H1 (cell line): ENCODE measurements around the gene COA1. TPM values are rescaled to one million over a fixed set of nuclear protein-coding genes. Genes with fewer than 3 reads are reported as not detected.

Experiments used
- CTCF ChIA-PET: fragments of 300-600 bp; sonication (Branson Sonifier 250); formaldehyde crosslinking; loops from one replicate; lab custom pipeline; 2021; ENCODE audit not compliant: partially characterized antibody; lab: Charles Lee
- POLR2A ChIA-PET: fragments of 300-600 bp; sonication (Branson Sonifier 250); formaldehyde crosslinking; loops from one replicate; lab custom pipeline; 2021; ENCODE audit warnings: inconsistent platforms; ENCODE audit not compliant: partially characterized antibody; lab: Charles Lee
- DNase-seq, 2 experiments: peaks; one replicate each; pipeline versions ENCODE4 v3.0.0 to v3.0.0-alpha.2; 2010 to 2022; ENCODE audit warnings: low spot score in 2 of 2, low read depth in 1 of 2, mixed read lengths in 1 of 2
- FAIRE-seq: peaks from 2 replicates; lab custom pipeline; 2011; peaks lifted over from hg19 to GRCh38; lab: Jason Lieb, UNC
- H2AFZ ChIP-seq: 2 replicates; pipeline ENCODE4 v1.8.1; 2012; ENCODE audit warnings: low read length, inconsistent platforms
- H2AK5ac ChIP-seq: 2 replicates; pipeline ENCODE4 v1.6.1; 2013; ENCODE audit warnings: low read depth, low read length
- H2BK120ac ChIP-seq: replicated peaks from 2 replicates; pipeline ENCODE3; 2013; ENCODE audit warnings: low read depth, low read length, inconsistent platforms
- H2BK12ac ChIP-seq: 2 replicates; pipeline ENCODE4 v1.6.1; 2013; ENCODE audit warnings: low read depth, low read length
- H2BK15ac ChIP-seq: 2 replicates; pipeline ENCODE4 v1.6.1; 2013; ENCODE audit warnings: low read length
- H2BK20ac ChIP-seq: 2 replicates; pipeline ENCODE4 v1.6.1; 2013; ENCODE audit warnings: low read length
- H2BK5ac ChIP-seq: 2 replicates; pipeline ENCODE4 v1.6.1; 2013; ENCODE audit warnings: low read depth, low read length
- H3K14ac ChIP-seq: 2 replicates; pipeline ENCODE4 v1.6.1; 2013; ENCODE audit warnings: inconsistent platforms; ENCODE audit not compliant: insufficient read length
- H3K18ac ChIP-seq: 2 replicates; pipeline ENCODE4 v1.6.1; 2013; ENCODE audit warnings: low read length; ENCODE audit errors: extremely low read depth
- H3K23ac ChIP-seq: 2 replicates; pipeline ENCODE4 v1.6.1; 2013; ENCODE audit warnings: inconsistent platforms; ENCODE audit not compliant: insufficient read length
- H3K23me2 ChIP-seq: 2 replicates; pipeline ENCODE4 v1.6.1; 2013; ENCODE audit warnings: low read depth, low read length
- H3K27ac ChIP-seq: 2 replicates; pipeline ENCODE4 v1.6.1; 2011; ENCODE audit warnings: low read depth, low read length, inconsistent platforms
- H3K27me3 ChIP-seq, 4 experiments: replicated peaks in 1 of 4; 1 replicate in 1 of 4; 2 replicates in 3 of 4; pipeline versions ENCODE4 v1.6.1 to v1.8.1; 2011 to 2013; ENCODE audit warnings: low read length in 3 of 4, mild to moderate bottlenecking in 3 of 4, inconsistent platforms in 2 of 4, mixed read lengths in 2 of 4, moderate library complexity in 1 of 4; ENCODE audit not compliant: control insufficient read depth in 3 of 4, insufficient read depth in 3 of 4; ENCODE audit errors: extremely low read depth in 1 of 4
- H3K36me3 ChIP-seq, 4 experiments: 2 replicates each; pipeline versions ENCODE4 v1.6.1 to v1.8.1; 2011 to 2013; ENCODE audit warnings: mild to moderate bottlenecking in 4 of 4, low read length in 3 of 4, moderate library complexity in 2 of 4, control low read depth in 1 of 4, inconsistent platforms in 1 of 4; ENCODE audit not compliant: insufficient read depth in 4 of 4, control insufficient read depth in 2 of 4
- H3K4ac ChIP-seq: replicated peaks from 2 replicates; pipeline ENCODE3; 2013; ENCODE audit warnings: low read length, low read depth, mixed read lengths, inconsistent platforms; ENCODE audit not compliant: insufficient read length
- H3K4me1 ChIP-seq, 4 experiments: replicated peaks in 1 of 4; 1 replicate in 1 of 4; 2 replicates in 3 of 4; pipeline versions ENCODE4 v1.6.1 to v1.8.1; 2011 to 2013; ENCODE audit warnings: low read length in 3 of 4, inconsistent platforms in 2 of 4, mixed read lengths in 1 of 4; ENCODE audit not compliant: insufficient read depth in 4 of 4, control insufficient read depth in 3 of 4
- H3K4me2 ChIP-seq, 2 experiments: 2 replicates each; pipeline versions ENCODE4 v1.6.1 to v1.8.1; 2011 to 2013; ENCODE audit warnings: low read depth in 2 of 2, low read length in 2 of 2, control low read depth in 1 of 2, inconsistent platforms in 1 of 2, mild to moderate bottlenecking in 1 of 2; ENCODE audit not compliant: insufficient read depth in 1 of 2
- H3K4me3 ChIP-seq, 4 experiments: fragments of 200-600, 300-600 bp in 1 of 4; sonication (generic), shearing (Covaris generic), sonication (Bioruptor Twin) in 1 of 4; 2 replicates each; pipeline versions ENCODE4 v1.5.1 to v1.8.1; 2011 to 2016; ENCODE audit warnings: low read length in 4 of 4, low read depth in 3 of 4, control low read depth in 2 of 4, inconsistent platforms in 2 of 4, mild to moderate bottlenecking in 2 of 4, mixed read lengths in 1 of 4, moderate library complexity in 1 of 4; ENCODE audit not compliant: insufficient read depth in 2 of 4; ENCODE audit errors: extremely low read depth in 1 of 4
- H3K56ac ChIP-seq: replicated peaks from 2 replicates; pipeline ENCODE3; 2013; ENCODE audit warnings: low read depth, mild to moderate bottlenecking, mixed read lengths, low read length, inconsistent platforms; ENCODE audit not compliant: insufficient read length
- H3K79me1 ChIP-seq: 2 replicates; pipeline ENCODE4 v1.6.1; 2013; ENCODE audit warnings: low read depth, low read length, control low read depth
- H3K79me2 ChIP-seq, 2 experiments: 2 replicates each; pipeline versions ENCODE4 v1.6.1 to v1.8.1; 2012 to 2013; ENCODE audit warnings: low read length in 2 of 2, mild to moderate bottlenecking in 2 of 2, inconsistent platforms in 1 of 2; ENCODE audit not compliant: insufficient read depth in 2 of 2, control insufficient read depth in 1 of 2
- H3K9ac ChIP-seq, 4 experiments: replicated peaks in 1 of 4; 1 replicate in 1 of 4; 2 replicates in 3 of 4; pipeline versions ENCODE4 v1.6.1 to v1.8.1; 2011 to 2013; ENCODE audit warnings: low read depth in 3 of 4, low read length in 3 of 4, control low read depth in 2 of 4, mild to moderate bottlenecking in 2 of 4, moderate library complexity in 2 of 4, inconsistent platforms in 1 of 4; ENCODE audit errors: extremely low read depth in 1 of 4
- H3K9me3 ChIP-seq, 2 experiments: 2 replicates each; pipeline versions ENCODE4 v1.6.1 to v1.8.1; 2012 to 2013; ENCODE audit warnings: mild to moderate bottlenecking in 2 of 2, moderate library complexity in 2 of 2, control low read depth in 1 of 2, inconsistent platforms in 1 of 2, low read depth in 1 of 2, low read length in 1 of 2, mixed read lengths in 1 of 2; ENCODE audit not compliant: insufficient read depth in 2 of 2
- H4K20me1 ChIP-seq, 2 experiments: replicated peaks in 1 of 2; 2 replicates each; pipeline versions ENCODE3 to v1.8.1; 2011 to 2013; ENCODE audit warnings: inconsistent platforms in 2 of 2, low read length in 2 of 2, mild to moderate bottlenecking in 1 of 2; ENCODE audit not compliant: insufficient read depth in 2 of 2, control insufficient read depth in 1 of 2
- H4K5ac ChIP-seq: 2 replicates; pipeline ENCODE4 v1.6.1; 2013; ENCODE audit warnings: low read length, low read depth, mixed read lengths, inconsistent platforms; ENCODE audit not compliant: insufficient read length
- H4K8ac ChIP-seq: 2 replicates; pipeline ENCODE4 v1.8.0; 2013; ENCODE audit warnings: mild to moderate bottlenecking, moderate library complexity, low read length, inconsistent platforms; ENCODE audit not compliant: insufficient read depth; ENCODE audit errors: extremely low read depth
- H4K91ac ChIP-seq: replicated peaks from 2 replicates; pipeline ENCODE3; 2013; ENCODE audit warnings: low read length, mixed read lengths, inconsistent platforms; ENCODE audit not compliant: insufficient read length
- ATF2 ChIP-seq: IDR thresholded peaks from 2 replicates; pipeline ENCODE4 v1.6.1; 2012; ENCODE audit warnings: low read length, inconsistent platforms
- KDM1A ChIP-seq: fragments of 200-600, 300-600 bp; sonication (generic); IDR thresholded peaks from 2 replicates; pipeline ENCODE4 v1.7.1; 2016; ENCODE audit warnings: mild to moderate bottlenecking, low read length, borderline replicate concordance
- POLR2AphosphoS5 ChIP-seq: IDR thresholded peaks from 2 replicates; pipeline ENCODE4 v1.6.1; 2011; ENCODE audit warnings: low read depth, low read length
- RNF2 ChIP-seq: fragments of 200-900, 300-1000 bp; sonication (generic); IDR thresholded peaks from 2 replicates; pipeline ENCODE4 v1.7.1; 2016; ENCODE audit warnings: borderline replicate concordance, low read depth, mild to moderate bottlenecking, antibody characterized with exemption, low read length; ENCODE audit not compliant: poor library complexity, severe bottlenecking; ENCODE audit errors: missing control alignments
- RXRA ChIP-seq: IDR thresholded peaks from 2 replicates; pipeline ENCODE4 v1.6.1; 2011; ENCODE audit warnings: low read depth, mild to moderate bottlenecking, low read length, moderate library complexity; ENCODE audit not compliant: insufficient read depth
- TAF1 ChIP-seq: IDR thresholded peaks from 2 replicates; pipeline ENCODE4 v1.6.1; 2011; ENCODE audit warnings: mild to moderate bottlenecking, low read depth, low read length
- TAF7 ChIP-seq: optimal IDR thresholded peaks from 2 replicates; pipeline ENCODE3; 2011; ENCODE audit warnings: low read depth, mild to moderate bottlenecking, inconsistent platforms, low read length, moderate library complexity, borderline replicate concordance
- TEAD4 ChIP-seq: IDR thresholded peaks from 2 replicates; pipeline ENCODE4 v1.6.1; 2012; ENCODE audit warnings: low read depth, low read length, inconsistent platforms, mixed read lengths
- WGBS, 2 experiments: shearing (Covaris generic) in 1 of 2; methylation state at CpG; one replicate each; pipeline versions ENCODE4 v1.1.6 to v1.1.7; 2013 to 2015; ENCODE audit warnings: low lambda C conversion rate in 2 of 2, mixed read lengths in 2 of 2, inconsistent platforms in 1 of 2, low coverage in 1 of 2, missing lambda C conversion rate in 1 of 2; ENCODE audit not compliant: insufficient replicate concordance in 2 of 2, insufficient coverage in 1 of 2, insufficient read length in 1 of 2; ENCODE audit errors: extremely low coverage in 1 of 2, missing lambda C conversion rate in 1 of 2; 5-methylcytosine and 5-hydroxymethylcytosine counted together
- polyA plus RNA-seq, 7 experiments: library from polyadenylated mRNA; depleted of rRNA in 3 of 7; stranded (reverse) in 5 of 7; unstranded in 2 of 7; fragments of >200 nt in 5 of 7; fragments of 200-250 nt in 2 of 7; gene quantifications; 1 replicate in 5 of 7; 2 replicates in 1 of 7; 4 replicates in 1 of 7; pipeline versions ENCODE4 v1.2.1 to v1.2.3, GENCODE V29; 2011 to 2013; ENCODE audit warnings: missing spikeins in 2 of 7, mixed read lengths in 2 of 7
- total RNA-seq: library from RNA; stranded (reverse); fragmentation: NEBNext Ultra II Directional; extraction: Animal tissue kit (Norgen Biotek cat#: 25700); gene quantifications from 2 replicates; pipeline ENCODE4 v1.2.1, GENCODE V29; 2021

COA1 gene
- total and polyA plus RNA-seq, 2 of the 8 experiments (the other 6 are each of a cell fraction or from before 2014, with no cell fraction given): 98.6 to 143 TPM

GRCh38 chr7:43615558-43616145 lies 113.7 kb downstream of the COA1 start:
- no peaks in the 10 kb centered on the region for H3K23me2 ChIP-seq
- H4K20me1 ChIP-seq: peaks cover 0 to 2% of the 10 kb centered on the region in 2 experiments
- peaks cover 0 to 4% (median 2%) of the 10 kb centered on the region in 4 experiments; a peak in 2 of 8 replicates for H3K36me3 ChIP-seq
- no peaks in the 10 kb centered on the region for H3K9me3 ChIP-seq
- peak overlapping the region; percentile 14 for H3K4ac ChIP-seq
- WGBS, 2 experiments: 72% methylated on average over 7 of the region's 7 CpGs; no CpG with 5 or more reads in 1 of the 2 experiments
- H3K14ac ChIP-seq: no peak overlapping the region
- H3K79me2 ChIP-seq: no peaks in the 10 kb centered on the region
- H2BK15ac ChIP-seq: no peak overlapping the region
- H3K56ac ChIP-seq: no peak overlapping the region
- no peak overlapping the region for H3K27ac ChIP-seq
- FAIRE-seq (no peak), DNase-seq (no peak)
- H2BK20ac ChIP-seq: no peak overlapping the region
- H3K18ac ChIP-seq: no peak overlapping the region
- H3K9ac ChIP-seq: no peak overlapping the region
- H3K4me2 ChIP-seq: no peak overlapping the region
- H4K5ac ChIP-seq: no peak overlapping the region
- H3K27me3 ChIP-seq: no peaks in the 10 kb centered on the region
- H3K4me1 ChIP-seq: peaks cover 0 to 3% (median 1%) of the 10 kb centered on the region in 4 experiments; a peak in 2 of 7 replicates
- H3K4me3 ChIP-seq: no peak overlapping the region
- TF ChIP-seq TAF1: no peak
- no peak for TF ChIP-seq TEAD4
- TF ChIP-seq TAF7: no peak
- no peak for TF ChIP-seq RNF2
- TF ChIP-seq ATF2: no peak
- TF ChIP-seq KDM1A: no peak
- TF ChIP-seq POLR2AphosphoS5: 0 out of 2 replicates have a peak, but pooled peaks have one; percentile 25
- TF ChIP-seq RXRA: no peak
- no peak overlapping the region for H2AFZ ChIP-seq
- no peak overlapping the region for H4K91ac ChIP-seq
- CTCF ChIA-PET: interaction anchor here (0.6 to 1.7 kb wide), 4 partner anchors 11 to 223 kb away, joined by 3 to 4 read pairs (median 4); no protein-coding TSS in a partner anchor
- H3K23ac ChIP-seq: no peak overlapping the region
- POLR2A ChIA-PET: interaction anchor here (0.6 to 1.0 kb wide), 3 partner anchors 12 to 728 kb away, joined by 3 to 5 read pairs (median 3); partner anchors contain the start of gene STK17A
- no peak overlapping the region for H2BK5ac ChIP-seq
- H2BK12ac ChIP-seq: no peak overlapping the region
- H3K79me1 ChIP-seq: peaks cover 5% of the 10 kb centered on the region; the same call in 1 of the 2 replicates
- H4K8ac ChIP-seq: no peak overlapping the region
- no peak overlapping the region for H2AK5ac ChIP-seq
- H2BK120ac ChIP-seq: no peak overlapping the region
